ENCODE results near the gene IL25. TPM values are rescaled to one million over a fixed set of nuclear protein-coding genes. Genes with fewer than 3 reads are reported as not detected.
"Not testable (repeated sequence)": the region's sequence is repeated elsewhere in the genome, so short reads cannot be mapped to it uniquely, and the experiment has no call there.

The IL25 gene
- total and polyA plus RNA-seq, 2 of the 13 experiments (the other 11 are each of a cell fraction or from before 2014, with no cell fraction given) = not detected

- H3K4me1 ChIP-seq (ENCODE audit: insufficient read depth, low read length); POLR2A ChIA-PET; DNase-seq (ENCODE audit: low spot score); H3K9me3 ChIP-seq (ENCODE audit: low read length); ATAC-seq; CTCF ChIA-PET (ENCODE audit: low intra/inter-chr PET ratio, low total read pairs); H3K4me3 ChIP-seq (replicated peaks in 1 of 3; ENCODE audit: insufficient read depth in 1 of 3, low read depth in 2 of 3, low read length in 3 of 3); in situ Hi-C loops (cut with HindIII; ENCODE audit: extremely low pct_ligation_motif_present, low pct_unique_long_range_greater_than_20kb); H3K4me2 ChIP-seq (ENCODE audit: low read depth, low read length); H3K27ac ChIP-seq (ENCODE audit: extremely low read length, insufficient read depth, low read length); FAIRE-seq; H3K9ac ChIP-seq (ENCODE audit: insufficient read depth, low read depth, low read length); BruUV-seq (replicated peaks); H4K20me1 ChIP-seq (ENCODE audit: insufficient read depth, low read length); H2AFZ ChIP-seq (ENCODE audit: low read length); H3K36me3 ChIP-seq (replicated peaks in 1 of 2; ENCODE audit: control insufficient read depth in 1 of 2, insufficient read depth in 2 of 2, low read length in 2 of 2); H3K79me2 ChIP-seq (ENCODE audit: insufficient read depth, low read length); intact Hi-C loops (cut with micrococcal nuclease; ENCODE audit: unreplicated experiment): not testable (repeated sequence)
- 0 out of 2 replicates have a peak, but pooled peaks have one; percentile 39 for TF ChIP-seq ZNF251 (CRISPR knock-in tag; IDR thresholded peaks at IDR 0.05)
- 0 out of 2 replicates have a peak, but pooled peaks have one; percentile 14 for TF ChIP-seq HOXD1 (CRISPR knock-in tag; IDR thresholded peaks at IDR 0.05)
- WGBS (ENCODE audit: low lambda C conversion rate) = 14% methylated on average over 16 of the region's 16 CpGs
- peaks cover 38 to 87% of the 10 kb centered on the region in 2 experiments; a peak in 4 of 5 replicates for H3K27me3 ChIP-seq (ENCODE audit: control insufficient read depth in 1 of 2, insufficient read depth in 2 of 2, low read length in 2 of 2)
Observed at GRCh38 chr14:23400496-23401149, 28.0 kb downstream of the IL25 start.

- no peak for DNase-seq (ENCODE audit: low spot score)
- no peak for ATAC-seq
- CTCF ChIA-PET (ENCODE audit: low intra/inter-chr PET ratio, low total read pairs) = no interaction called here
- H3K4me2 ChIP-seq (ENCODE audit: low read depth, low read length) = no peak overlapping the region
- H3K9me3 ChIP-seq (ENCODE audit: low read length) = no peaks in the 10 kb centered on the region
- H3K9ac ChIP-seq (ENCODE audit: insufficient read depth, low read depth, low read length) = no peak overlapping the region
- in situ Hi-C loops (cut with HindIII; ENCODE audit: extremely low pct_ligation_motif_present, low pct_unique_long_range_greater_than_20kb) = no loop called here
- FAIRE-seq = no peak
- H3K27ac ChIP-seq (ENCODE audit: extremely low read length, insufficient read depth, low read length) = no peak overlapping the region
- no peaks in the 10 kb centered on the region for H3K79me2 ChIP-seq (ENCODE audit: insufficient read depth, low read length)
- H2AFZ ChIP-seq (ENCODE audit: low read length) = no peak overlapping the region
- intact Hi-C loops (cut with micrococcal nuclease; ENCODE audit: unreplicated experiment) = no loop called here
- peaks cover 41 to 90% of the 10 kb centered on the region in 2 experiments; a peak in 4 of 5 replicates for H3K27me3 ChIP-seq (ENCODE audit: control insufficient read depth in 1 of 2, insufficient read depth in 2 of 2, low read length in 2 of 2)
- H4K20me1 ChIP-seq (ENCODE audit: insufficient read depth, low read length) = no peaks in the 10 kb centered on the region
- POLR2A ChIA-PET = no interaction called here
- no peak overlapping the region for H3K4me3 ChIP-seq (replicated peaks in 1 of 3; ENCODE audit: insufficient read depth in 1 of 3, low read depth in 2 of 3, low read length in 3 of 3)
- 20% methylated on average over 4 of the region's 4 CpGs for WGBS (ENCODE audit: low lambda C conversion rate)
- BruUV-seq (replicated peaks) = no TSS peak
- H3K4me1 ChIP-seq (ENCODE audit: insufficient read depth, low read length) = no peaks in the 10 kb centered on the region
- no peaks in the 10 kb centered on the region for H3K36me3 ChIP-seq (replicated peaks in 1 of 2; ENCODE audit: control insufficient read depth in 1 of 2, insufficient read depth in 2 of 2, low read length in 2 of 2)
- TF ChIP-seq ZNF839 (CRISPR knock-in tag; IDR thresholded peaks at IDR 0.05; ENCODE audit: borderline replicate concordance) (0 out of 2 replicates have a peak, but pooled peaks have one; percentile 13), ZNF841 (CRISPR knock-in tag; IDR thresholded peaks at IDR 0.05; ENCODE audit: borderline replicate concordance) (no peak), ARID3A (IDR thresholded peaks at IDR 0.05; ENCODE audit: low read depth, low read length) (no peak), NCOA5 (CRISPR knock-in tag; IDR thresholded peaks at IDR 0.05) (no peak), NR2C2 (CRISPR knock-in tag; IDR thresholded peaks at IDR 0.05; ENCODE audit: borderline replicate concordance) (no peak), MEF2D (CRISPR knock-in tag; IDR thresholded peaks at IDR 0.05) (no peak), PBX2 (CRISPR knock-in tag; IDR thresholded peaks at IDR 0.05) (no peak), NFE2 (CRISPR knock-in tag; IDR thresholded peaks at IDR 0.05) (no peak), ZNF343 (CRISPR knock-in tag; IDR thresholded peaks at IDR 0.05) (no peak), HCFC1 (IDR thresholded peaks at IDR 0.05; ENCODE audit: low read depth, low read length) (0 out of 2 replicates have a peak, but pooled peaks have one; percentile 15), HNRNPLL (IDR thresholded peaks at IDR 0.05; ENCODE audit: low read depth, low read length, poor library complexity, severe bottlenecking) (no peak)
- TF ChIP-seq, protein P1, sequence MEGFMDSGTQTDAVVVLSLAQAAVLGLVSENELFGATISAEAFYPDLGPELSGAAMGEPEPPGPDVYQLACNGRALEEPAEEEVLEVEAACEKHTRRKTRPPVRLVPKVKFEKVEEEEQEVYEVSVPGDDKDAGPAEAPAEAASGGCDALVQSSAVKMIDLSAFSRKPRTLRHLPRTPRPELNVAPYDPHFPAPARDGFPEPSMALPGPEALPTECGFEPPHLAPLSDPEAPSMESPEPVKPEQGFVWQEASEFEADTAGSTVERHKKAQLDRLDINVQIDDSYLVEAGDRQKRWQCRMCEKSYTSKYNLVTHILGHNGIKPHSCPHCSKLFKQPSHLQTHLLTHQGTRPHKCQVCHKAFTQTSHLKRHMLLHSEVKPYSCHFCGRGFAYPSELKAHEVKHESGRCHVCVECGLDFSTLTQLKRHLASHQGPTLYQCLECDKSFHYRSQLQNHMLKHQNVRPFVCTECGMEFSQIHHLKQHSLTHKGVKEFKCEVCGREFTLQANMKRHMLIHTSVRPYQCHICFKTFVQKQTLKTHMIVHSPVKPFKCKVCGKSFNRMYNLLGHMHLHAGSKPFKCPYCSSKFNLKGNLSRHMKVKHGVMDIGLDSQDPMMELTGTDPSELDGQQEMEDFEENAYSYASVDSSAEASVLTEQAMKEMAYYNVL (CRISPR knock-in tag; IDR thresholded peaks at IDR 0.05; ENCODE audit: borderline replicate concordance) = no peak
Observed at GRCh38 chr14:23401291-23401690, 28.7 kb downstream of the IL25 start.

Measured in HepG2 (cell line).